SKM-1 treated with dmso at 0.1 percent for 144 hours (cell line): ENCODE data around the gene OR5D13.

Experiments used
- DNase-seq: peaks from one replicate; lab custom pipeline; 2025; ENCODE audit not compliant: unreplicated experiment; lab: John Stamatoyannopoulos, UW

OR5D13 gene, protein sequence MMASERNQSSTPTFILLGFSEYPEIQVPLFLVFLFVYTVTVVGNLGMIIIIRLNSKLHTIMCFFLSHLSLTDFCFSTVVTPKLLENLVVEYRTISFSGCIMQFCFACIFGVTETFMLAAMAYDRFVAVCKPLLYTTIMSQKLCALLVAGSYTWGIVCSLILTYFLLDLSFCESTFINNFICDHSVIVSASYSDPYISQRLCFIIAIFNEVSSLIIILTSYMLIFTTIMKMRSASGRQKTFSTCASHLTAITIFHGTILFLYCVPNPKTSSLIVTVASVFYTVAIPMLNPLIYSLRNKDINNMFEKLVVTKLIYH

GRCh38 chr11:55773138-55773537, at the start of gene OR5D13:
TSS of gene OR5D13 (plus strand) at chr11:55773438. CDS start at chr11:55773438, 0 bp downstream.
- DNase-seq, result no peak

- DNase-seq, result no peak
These were observed 46.4 kb upstream of the OR5D13 start for GRCh38 chr11:55726715-55727324.

- DNase-seq, result peak; percentile 42
These were observed 40.3 kb upstream of the OR5D13 start for GRCh38 chr11:55732936-55733335.

DNA sequence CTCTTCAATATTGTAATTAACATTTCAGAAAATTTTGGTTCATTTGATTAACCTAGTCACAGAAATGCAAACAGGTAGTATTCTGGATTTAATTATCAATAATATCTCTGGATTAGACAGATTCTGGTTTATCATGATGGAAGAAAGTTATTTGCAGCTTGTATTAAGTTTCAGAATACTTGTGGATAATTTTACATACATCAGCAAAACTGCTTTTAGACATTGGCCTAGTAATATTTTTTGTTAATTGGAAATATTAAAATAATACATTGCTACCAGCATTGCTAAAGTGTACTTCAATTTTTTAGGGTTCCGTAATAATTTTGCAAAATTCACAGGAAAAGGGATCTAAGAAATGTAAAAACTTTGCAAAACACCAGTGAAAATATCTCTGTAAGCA, 18.4 kb downstream of the OR5D13 start:
- DNase-seq, result no peak

DNA sequence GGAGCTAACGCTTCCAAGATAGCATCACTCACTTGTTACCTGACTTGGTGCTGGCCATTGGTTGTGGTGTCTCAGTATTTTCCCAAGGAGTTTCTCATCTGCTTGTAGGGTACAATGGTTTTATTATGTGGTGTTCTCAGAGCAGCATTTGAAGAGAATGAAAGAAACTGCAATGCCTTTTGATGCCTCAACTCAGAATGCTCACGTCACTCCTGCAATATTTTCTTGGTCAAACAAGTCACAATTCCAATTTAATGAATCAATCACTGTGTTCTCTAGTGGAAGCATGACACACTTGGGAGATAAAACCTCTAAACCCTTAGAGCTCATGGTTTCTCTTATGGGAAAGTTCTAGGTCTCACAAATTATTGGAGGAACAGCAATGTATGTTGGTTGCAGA, 20.1 kb downstream of the OR5D13 start:
- DNase-seq, result no peak

- DNase-seq, result no peak
These were observed 22.0 kb downstream of the OR5D13 start, which contains the start of gene OR5D14 for GRCh38 chr11:55795256-55795655. TSS of gene OR5D14 (plus strand) at chr11:55795556. CDS start at chr11:55795556, 0 bp downstream.

DNA sequence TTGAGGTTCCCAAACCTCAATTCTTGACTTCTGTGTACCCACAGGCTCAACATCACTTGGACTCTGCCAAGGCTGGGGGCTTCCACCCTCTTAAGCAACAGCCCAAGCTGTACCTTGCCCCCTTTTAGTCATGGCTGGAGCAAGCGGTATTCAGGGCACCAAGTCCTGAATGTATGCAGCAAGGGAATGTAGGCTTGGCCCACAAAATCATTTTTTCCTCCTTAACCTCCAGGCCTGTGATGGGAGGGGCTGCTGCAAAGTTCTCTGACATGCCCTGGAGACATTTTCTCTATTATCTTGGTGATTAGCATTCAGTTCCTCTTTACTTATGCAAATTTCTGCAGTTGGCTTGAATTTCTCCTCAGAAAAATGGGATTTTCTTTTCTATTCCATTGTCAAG, 33.0 kb downstream of the OR5D13 start:
- no peak for DNase-seq

DNA sequence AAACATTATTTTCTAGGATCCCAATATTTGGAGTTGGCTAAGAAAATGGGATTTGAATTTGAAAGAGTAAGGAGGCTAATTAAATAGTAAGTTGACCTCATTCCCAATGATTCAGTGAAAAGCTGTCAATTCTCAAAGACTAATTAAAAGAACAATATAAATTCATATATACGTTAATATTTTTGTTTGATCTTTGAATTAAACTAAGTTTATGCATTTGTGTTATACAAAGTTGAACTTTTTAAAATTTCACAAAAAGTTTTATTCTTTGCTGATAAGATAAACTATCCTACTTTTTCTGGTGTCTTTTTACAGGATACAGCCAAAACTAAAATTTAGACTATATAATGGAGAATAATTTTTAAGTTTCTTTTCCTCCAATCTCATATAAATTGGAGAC, 37.8 kb downstream of the OR5D13 start, which contains the start of gene OR5L1:
OR5L1 (plus strand) TSS at position 301 of the 400 bp plus-strand sequence. CDS start 100 bp downstream, outside the sequence.
- DNase-seq, result no peak

DNA sequence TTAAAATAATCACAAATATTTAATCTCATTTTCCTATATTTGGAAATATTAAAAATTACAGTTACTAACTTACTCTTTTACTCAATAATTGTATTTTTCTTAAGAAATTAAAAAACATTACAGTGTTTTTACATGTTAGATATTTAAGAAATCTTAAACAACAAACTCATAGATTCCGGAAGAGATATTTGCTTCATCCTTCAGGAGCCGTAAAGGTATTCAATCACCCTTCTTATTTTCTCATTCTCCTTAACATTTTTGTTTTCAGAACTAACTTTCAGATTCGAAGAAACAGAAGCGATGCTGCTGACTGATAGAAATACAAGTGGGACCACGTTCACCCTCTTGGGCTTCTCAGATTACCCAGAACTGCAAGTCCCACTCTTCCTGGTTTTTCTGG, 46.1 kb downstream of the OR5D13 start, which contains the start of gene OR5D18:
OR5D18 (plus strand) TSS at position 301 of the 400 bp plus-strand sequence; CDS start at position 301, 0 bp downstream.
- DNase-seq, result no peak
